OCI-LY3 (cell line): ENCODE results near the gene RARG.

Experiments
- CTCF ChIP-seq: fragments of 200-600, 300-600 bp; sonication (generic); IDR thresholded peaks from 2 replicates; pipeline ENCODE4 v1.5.1; 2014; ENCODE audit warnings: antibody characterized with exemption, low read length, low read depth
- EZH2phosphoT487 ChIP-seq: fragments of 200-600 bp; shearing (Covaris generic); IDR thresholded peaks from 2 replicates; pipeline ENCODE4 v1.6.1; 2018; ENCODE audit warnings: antibody characterized with exemption, mixed run types, low read depth

DNA sequence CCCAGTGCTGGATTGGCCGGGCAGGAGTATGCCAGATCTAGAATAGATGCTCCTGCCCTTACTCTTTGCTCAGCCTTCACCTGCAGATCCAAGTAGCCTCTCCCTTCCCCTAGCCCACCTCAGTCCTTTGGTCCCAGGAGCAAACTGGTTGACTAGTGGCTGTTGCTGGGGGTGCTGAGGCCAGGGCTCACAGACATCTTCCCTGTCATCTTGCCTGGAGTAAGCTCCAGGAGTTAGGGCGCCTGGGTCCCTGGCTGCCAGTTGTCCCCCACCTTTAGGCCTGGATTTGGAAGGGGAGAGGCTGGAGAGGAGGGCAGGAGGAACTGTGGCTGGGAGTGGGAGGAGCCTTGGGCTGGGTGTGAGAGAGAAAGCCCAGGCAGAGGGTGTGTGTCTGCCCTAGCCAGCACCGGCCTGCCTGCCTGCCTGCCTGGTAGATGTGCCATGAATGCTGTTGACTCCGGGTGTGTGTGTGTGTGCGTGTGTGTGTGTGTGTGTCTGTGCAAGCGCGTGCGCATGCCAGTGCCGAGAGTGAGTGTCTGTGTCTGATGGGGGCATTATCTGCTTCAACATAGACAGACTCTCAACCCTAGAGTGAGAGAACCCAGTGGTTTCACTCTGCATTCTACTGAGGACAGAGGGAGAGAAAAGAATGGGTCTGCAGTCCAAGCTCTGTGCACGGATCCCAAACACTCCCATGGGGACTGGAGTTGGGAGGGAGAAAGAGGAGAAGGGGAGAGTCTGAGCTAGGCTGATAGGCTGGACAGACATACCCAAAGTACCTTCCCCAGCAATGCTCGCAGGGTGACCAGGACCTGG is 845 bp upstream of the RARG start:
- TF ChIP-seq CTCF (no peak), EZH2phosphoT487 (no peak)
